Measurements from ENCODE around the gene PTH1R.

DNA sequence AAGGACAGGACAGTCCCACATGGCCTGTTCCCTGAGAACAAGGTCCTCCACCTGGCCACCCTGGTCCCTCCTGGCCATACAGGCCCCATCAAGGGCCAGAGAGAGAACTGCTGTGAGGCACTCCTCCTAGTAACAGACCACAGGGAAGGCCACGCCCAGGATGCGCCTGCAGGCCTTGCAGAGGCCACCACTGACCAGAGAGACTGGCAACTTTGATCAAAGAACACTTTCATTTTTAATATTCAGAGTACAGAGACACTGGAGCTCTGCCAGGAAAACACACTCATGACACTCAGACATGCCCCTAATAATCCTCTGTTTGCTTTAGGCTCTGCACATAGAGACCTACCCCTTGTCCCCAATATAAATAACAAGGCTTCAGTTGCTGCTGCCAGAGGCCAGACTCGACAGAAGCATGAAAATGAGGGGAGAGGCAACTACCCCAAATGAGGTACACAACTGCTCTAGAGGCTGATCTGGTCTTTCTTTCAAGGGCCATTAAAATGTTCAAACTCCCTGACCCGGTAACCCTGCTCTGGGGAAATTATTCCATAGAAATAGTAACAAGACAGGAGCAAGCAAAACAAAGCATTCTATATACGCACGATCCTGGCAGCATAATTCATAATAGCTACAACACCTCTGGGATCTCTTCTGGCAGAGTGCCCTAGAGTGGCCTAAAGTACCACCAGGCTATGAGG is 54.3 kb downstream of the PTH1R start:
- 0 out of 2 replicates have a peak, but pooled peaks have one; percentile 21 for TF ChIP-seq POLR2AphosphoS5 (IDR thresholded peaks at IDR 0.05; ENCODE audit: low read depth, low read length)
- TF ChIP-seq POLR2A (IDR thresholded peaks at IDR 0.05; ENCODE audit: low read depth, low read length): no peak

Data from GM12892 (cell line).